Measurements from ENCODE around the gene AAMDC. TPM values are rescaled to one million over a fixed set of nuclear protein-coding genes. Genes with fewer than 3 reads are reported as not detected.
"Not testable (repeated sequence)": the region's sequence is repeated elsewhere in the genome, so short reads cannot be mapped to it uniquely, and the experiment has no call there.

Gene AAMDC
- total and polyA plus RNA-seq, 10 of the 15 experiments (the other 5 are each of a cell fraction or from before 2014, with no cell fraction given), result 3.7 to 38.3 (median 11.2) TPM

- CTCF ChIA-PET; H3K4me2 ChIP-seq (ENCODE audit: control insufficient read depth, insufficient read depth); H3K4me1 ChIP-seq (ENCODE audit: control insufficient read depth, insufficient read depth, low read length); H3K27me3 ChIP-seq (replicated peaks in 1 of 2; ENCODE audit: control insufficient read depth in 2 of 2, insufficient read depth in 2 of 2, low read length in 1 of 2); H4K20me1 ChIP-seq (ENCODE audit: control insufficient read depth, insufficient read depth); H3K9me3 ChIP-seq (replicated peaks; ENCODE audit: control insufficient read depth, insufficient read depth, low read length); FAIRE-seq; H3K9ac ChIP-seq (ENCODE audit: control insufficient read depth, insufficient read depth, low read length); in situ Hi-C loops (cut with MboI); RAD21 ChIA-PET (ENCODE audit: unreplicated experiment); BruUV-seq (replicated peaks); ATAC-seq; POLR2A ChIA-PET; H3K27ac ChIP-seq (ENCODE audit: control insufficient read depth, insufficient read depth); H3K36me3 ChIP-seq (ENCODE audit: control insufficient read depth in 2 of 2, insufficient read depth in 2 of 2, low read length in 1 of 2); DNase-seq (ENCODE audit: low read depth, low spot score); SMC1A ChIA-PET (ENCODE audit: uncharacterized antibody, unreplicated experiment); H2AFZ ChIP-seq (ENCODE audit: control insufficient read depth, low read depth, low read length); H3K4me3 ChIP-seq: not testable (repeated sequence)
- intact Hi-C loops (cut with micrococcal nuclease; ENCODE audit: unreplicated experiment), result loop anchor here (5.0 kb wide), 1 partner anchor 45 kb away; no protein-coding TSS in a partner anchor
- peaks cover 34% of the 10 kb centered on the region for H3K79me2 ChIP-seq (ENCODE audit: control insufficient read depth, insufficient read depth, low read length)
- 53% methylated on average over 7 of the region's 13 CpGs for WGBS (ENCODE audit: insufficient coverage, insufficient replicate concordance, low lambda C conversion rate, missing lambda C conversion rate)
These were observed 1.2 kb downstream of the AAMDC start for GRCh38 chr11:77822126-77822525.

- ATAC-seq (no peak), DNase-seq (ENCODE audit: low read depth, low spot score) (no peak), FAIRE-seq (no peak)
- ChIA-PET RAD21 (ENCODE audit: unreplicated experiment) (no interaction called here), CTCF (interaction anchor here (0.7 to 1.1 kb wide), 2 partner anchors 53 to 300 kb away, joined by 3 read pairs; no protein-coding TSS in a partner anchor), SMC1A (ENCODE audit: uncharacterized antibody, unreplicated experiment) (interaction anchor here (0.6 to 1.3 kb wide), 2 partner anchors 42 to 171 kb away, joined by 3 read pairs; partner anchors contain the start of gene INTS4), POLR2A (no interaction called here)
- no TSS peak for BruUV-seq (replicated peaks)
- WGBS (ENCODE audit: insufficient coverage, insufficient replicate concordance, low lambda C conversion rate, missing lambda C conversion rate), result 100% methylated on average over 1 of the region's 1 CpG
- Histone ChIP-seq H3K4me1 (ENCODE audit: control insufficient read depth, insufficient read depth, low read length) (no peaks in the 10 kb centered on the region), H3K9me3 (replicated peaks; ENCODE audit: control insufficient read depth, insufficient read depth, low read length) (no peaks in the 10 kb centered on the region), H3K36me3 (ENCODE audit: control insufficient read depth in 2 of 2, insufficient read depth in 2 of 2, low read length in 1 of 2) (no peaks in the 10 kb centered on the region), H4K20me1 (ENCODE audit: control insufficient read depth, insufficient read depth) (no peaks in the 10 kb centered on the region), H3K4me3 (no peak overlapping the region), H3K27ac (ENCODE audit: control insufficient read depth, insufficient read depth) (no peak overlapping the region), H3K9ac (ENCODE audit: control insufficient read depth, insufficient read depth, low read length) (no peak overlapping the region), H2AFZ (ENCODE audit: control insufficient read depth, low read depth, low read length) (no peak overlapping the region), H3K79me2 (ENCODE audit: control insufficient read depth, insufficient read depth, low read length) (peaks cover 17% of the 10 kb centered on the region), H3K4me2 (ENCODE audit: control insufficient read depth, insufficient read depth) (no peak overlapping the region), H3K27me3 (replicated peaks in 1 of 2; ENCODE audit: control insufficient read depth in 2 of 2, insufficient read depth in 2 of 2, low read length in 1 of 2) (no peaks in the 10 kb centered on the region)
- in situ Hi-C loops (cut with MboI) (no loop called here), intact Hi-C loops (cut with micrococcal nuclease; ENCODE audit: unreplicated experiment) (loop anchor here (5.0 kb wide), 1 partner anchor 46 kb away; no protein-coding TSS in a partner anchor)
- TF ChIP-seq NFYB (IDR thresholded peaks at IDR 0.05; ENCODE audit: insufficient read depth, low read depth, low read length) (no peak), POLR2A (IDR thresholded peaks at IDR 0.05; ENCODE audit: low read depth, low read length) (no peak), ATF3 (IDR thresholded peaks at IDR 0.05; ENCODE audit: borderline replicate concordance, extremely low read depth, low read depth, low read length) (no peak), CBFB (IDR thresholded peaks at IDR 0.05; ENCODE audit: low read depth) (no peak), NR2C2 (IDR thresholded peaks at IDR 0.05; ENCODE audit: borderline replicate concordance, control insufficient read depth, insufficient read length, low read depth) (no peak), SUZ12 (IDR thresholded peaks at IDR 0.05; ENCODE audit: unreplicated experiment) (no peak), RFX5 (IDR thresholded peaks at IDR 0.05; ENCODE audit: low read depth, low read length) (no peak), USF2 (IDR thresholded peaks at IDR 0.05; ENCODE audit: borderline replicate concordance, low read depth, low read length) (no peak), SIN3A (IDR thresholded peaks at IDR 0.05; ENCODE audit: low read depth, low read length) (no peak), ZBED1 (IDR thresholded peaks at IDR 0.05; ENCODE audit: borderline replicate concordance) (no peak), MYC (IDR thresholded peaks at IDR 0.05; ENCODE audit: insufficient read depth, insufficient read length, insufficient replicate concordance, low read length, severe bottlenecking) (no peak), KLF5 (IDR thresholded peaks at IDR 0.05; ENCODE audit: partially characterized antibody) (no peak)
These were observed 2.8 kb downstream of the AAMDC start for GRCh38 chr11:77823775-77824174.
